NCI-H2107 treated with DMSO at 0.1 percent for 48 hours (cell line): ENCODE data around the gene OOSP2.

Experiments
- DNase-seq: peaks from one replicate; lab custom pipeline; 2025; ENCODE audit not compliant: unreplicated experiment; lab: John Stamatoyannopoulos, UW

The OOSP2 gene

GRCh38 chr11:60078745-60079144, 38.5 kb downstream of the OOSP2 start:
- no peak for DNase-seq

DNA sequence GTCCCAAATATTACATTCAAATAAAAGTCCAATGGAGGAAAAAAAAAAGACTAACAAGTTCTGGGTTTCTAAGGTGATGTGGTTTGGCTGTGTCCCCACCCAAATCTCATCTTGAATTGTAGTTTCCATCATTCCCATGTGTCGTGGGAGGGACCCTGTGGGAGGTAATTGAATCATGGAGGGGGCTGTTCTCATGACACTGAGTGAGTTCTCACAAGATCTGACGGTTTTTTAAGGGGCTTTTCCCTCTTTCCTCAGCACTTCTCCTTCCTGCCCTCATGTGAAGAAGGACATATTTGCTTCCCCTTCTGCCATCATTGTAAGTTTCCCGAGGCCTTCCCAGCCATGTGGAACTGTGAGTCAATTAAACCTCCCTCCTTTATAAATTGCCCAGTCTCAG, 40.3 kb downstream of the OOSP2 start:
- DNase-seq = no peak

- no peak for DNase-seq
Observed at GRCh38 chr11:60084631-60085273, 44.5 kb downstream of the OOSP2 start.

DNA sequence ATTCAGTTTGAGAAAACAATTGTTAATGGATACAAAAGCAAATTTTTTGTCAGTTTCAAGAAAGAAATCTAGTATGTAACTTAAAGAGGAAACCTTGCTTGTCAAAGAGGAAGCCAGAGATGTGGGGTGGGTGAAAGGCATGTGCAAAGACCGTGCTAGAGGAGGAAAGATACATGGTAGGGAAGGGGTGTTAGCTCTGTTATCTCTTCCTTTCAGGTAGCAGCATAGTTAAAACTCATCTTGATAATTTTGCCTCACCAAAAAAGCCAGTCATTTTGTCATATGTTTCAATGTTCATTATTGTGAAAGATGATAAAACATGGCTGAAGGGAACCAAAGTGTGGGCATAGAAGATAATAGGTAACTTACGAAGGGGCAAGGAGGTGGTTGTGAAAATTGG, 45.7 kb downstream of the OOSP2 start:
- no peak for DNase-seq

DNA sequence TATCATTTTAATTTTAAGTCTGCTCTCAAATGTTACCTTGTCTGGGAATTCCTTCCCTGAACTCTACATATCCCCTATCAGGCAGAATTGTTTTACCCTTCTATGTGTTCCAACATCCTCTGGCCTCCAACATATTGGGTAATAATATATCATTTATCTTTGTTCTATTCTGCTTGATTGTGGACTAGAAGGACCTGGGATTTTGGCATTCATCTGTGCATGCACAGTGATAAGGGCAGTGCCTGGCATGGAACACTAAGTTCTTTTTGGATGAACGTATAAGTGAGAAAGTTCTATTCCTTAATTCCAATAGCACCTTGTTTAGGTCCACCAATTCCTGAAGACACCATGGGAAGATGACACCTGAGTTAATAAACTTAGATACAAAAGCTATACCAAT, 47.0 kb downstream of the OOSP2 start:
- DNase-seq = no peak

DNA sequence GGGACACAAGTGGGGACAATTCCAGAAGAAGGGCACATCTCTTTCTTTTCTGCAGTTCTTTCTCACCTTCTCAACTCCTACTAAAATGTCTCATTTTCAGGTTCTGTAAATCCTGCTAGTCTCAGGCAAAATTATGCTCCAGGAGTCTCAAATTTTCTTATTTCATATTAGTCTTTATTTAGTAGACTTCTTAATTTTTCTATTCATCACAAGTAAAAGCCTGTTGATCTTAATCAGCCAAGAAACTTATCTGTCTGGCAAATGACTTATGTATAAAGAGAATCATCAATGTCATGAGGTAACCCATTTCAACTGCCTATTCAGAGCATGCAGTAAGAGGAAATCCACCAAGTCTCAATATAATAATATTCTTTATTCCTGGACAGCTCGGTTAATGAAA, 48.2 kb downstream of the OOSP2 start, which contains the start of gene MS4A2:
Gene MS4A2, plus strand, starts transcription at position 301 of the 400 bp plus-strand sequence. CDS start 102 bp downstream, outside the sequence.
- DNase-seq = no peak

GRCh38 chr11:60095477-60096120, 55.4 kb downstream of the OOSP2 start:
- DNase-seq = no peak

- no peak for DNase-seq
Observed at GRCh38 chr11:60097189-60097588, 57.0 kb downstream of the OOSP2 start.
